ENCODE measurements around the gene FNBP1.
"Not testable (repeated sequence)": the region's sequence is repeated elsewhere in the genome, so short reads cannot be mapped to it uniquely, and the experiment has no call there.

Gene FNBP1

DNA sequence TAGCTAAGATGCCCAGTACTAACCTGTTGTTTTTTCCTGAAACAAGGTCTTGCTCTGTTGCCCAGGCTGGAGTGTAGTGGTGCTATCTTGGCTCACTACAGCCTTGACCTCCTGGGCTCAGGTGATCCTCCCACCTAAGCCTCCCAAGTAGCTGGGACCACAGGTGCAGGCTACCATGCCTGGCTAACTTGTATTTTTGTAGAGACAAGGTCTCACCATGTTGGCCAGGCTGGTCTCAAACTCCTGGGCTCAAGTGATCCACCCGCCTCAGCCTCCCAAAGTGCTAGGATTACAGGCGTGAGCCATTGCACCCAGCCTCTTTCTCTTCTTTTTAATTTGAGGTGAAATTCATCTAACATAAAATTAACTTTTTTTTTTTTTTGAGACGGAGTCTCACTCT, 21.1 kb downstream of the FNBP1 start:
- DNase-seq (ENCODE audit: low read depth) = not testable (repeated sequence)

DNA sequence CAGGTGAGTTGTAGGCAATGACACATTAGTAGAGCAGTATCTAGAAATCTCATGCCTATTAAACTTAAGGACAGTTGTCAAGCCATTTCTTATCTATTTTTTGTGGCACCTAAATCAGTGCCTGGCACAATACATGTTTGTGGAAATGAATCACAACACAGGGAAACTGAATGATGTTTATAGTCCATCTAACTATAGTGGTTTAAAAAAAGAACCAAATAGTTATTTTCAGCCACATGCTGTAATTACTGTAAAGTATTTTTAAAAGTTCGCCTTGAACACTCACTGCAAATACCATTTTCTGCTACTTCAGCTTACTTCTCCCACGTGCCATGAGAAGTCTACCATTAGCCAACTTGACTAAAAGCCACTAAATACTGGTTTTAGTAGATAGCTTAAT, 21.9 kb downstream of the FNBP1 start:
- no peak for DNase-seq (ENCODE audit: low read depth)

- no peak for DNase-seq (ENCODE audit: low read depth)
Measured at GRCh38 chr9:130020618-130021017, 22.4 kb downstream of the FNBP1 start.

DNA sequence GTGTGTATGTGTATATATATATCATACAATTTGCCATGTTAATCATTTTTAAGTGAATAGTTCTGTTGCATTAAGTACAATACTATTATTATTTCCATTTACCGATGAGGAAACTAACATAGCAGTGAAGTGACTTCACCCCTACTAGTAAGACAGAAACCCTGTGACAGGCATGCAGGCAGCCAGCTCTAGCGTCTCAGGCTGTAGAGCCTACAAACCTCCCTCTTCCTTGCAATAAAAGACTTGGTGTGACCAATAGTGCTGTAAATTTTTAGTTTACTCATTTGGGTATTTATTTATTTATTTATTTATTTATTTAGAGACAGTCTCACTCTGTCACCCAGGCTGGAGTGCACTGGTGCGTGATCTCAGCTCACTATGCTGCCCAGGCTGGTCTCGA, 24.7 kb downstream of the FNBP1 start:
- no peak for DNase-seq (ENCODE audit: low read depth)

DNA sequence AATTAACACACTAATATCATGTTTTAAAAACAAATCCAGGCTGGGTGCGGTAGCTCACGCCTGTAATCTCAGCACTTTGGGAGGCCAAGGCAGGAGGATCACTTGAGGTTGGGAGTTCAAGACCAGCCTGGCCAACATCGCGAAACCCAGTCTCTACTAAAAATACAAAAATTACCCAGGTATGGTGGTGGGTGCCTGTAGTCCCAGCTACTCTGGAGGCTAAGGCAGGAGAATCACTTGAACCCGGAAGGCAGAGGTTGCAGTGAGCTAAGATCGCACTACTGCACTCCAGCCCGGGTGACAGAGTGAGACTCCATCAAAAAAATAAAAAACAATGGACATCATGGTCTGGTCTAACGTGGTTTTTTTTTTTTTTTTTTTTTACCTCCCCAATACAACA, 25.5 kb downstream of the FNBP1 start:
- DNase-seq (ENCODE audit: low read depth) = not testable (repeated sequence)

- DNase-seq (ENCODE audit: low read depth) = no peak
Measured at GRCh38 chr9:130017076-130017475, 25.9 kb downstream of the FNBP1 start.

- no peak for DNase-seq (ENCODE audit: low read depth)
Measured at GRCh38 chr9:130015353-130016019, 27.5 kb downstream of the FNBP1 start.

- DNase-seq (ENCODE audit: low read depth) = no peak
Measured at GRCh38 chr9:130013326-130013725, 29.7 kb downstream of the FNBP1 start.

DNA sequence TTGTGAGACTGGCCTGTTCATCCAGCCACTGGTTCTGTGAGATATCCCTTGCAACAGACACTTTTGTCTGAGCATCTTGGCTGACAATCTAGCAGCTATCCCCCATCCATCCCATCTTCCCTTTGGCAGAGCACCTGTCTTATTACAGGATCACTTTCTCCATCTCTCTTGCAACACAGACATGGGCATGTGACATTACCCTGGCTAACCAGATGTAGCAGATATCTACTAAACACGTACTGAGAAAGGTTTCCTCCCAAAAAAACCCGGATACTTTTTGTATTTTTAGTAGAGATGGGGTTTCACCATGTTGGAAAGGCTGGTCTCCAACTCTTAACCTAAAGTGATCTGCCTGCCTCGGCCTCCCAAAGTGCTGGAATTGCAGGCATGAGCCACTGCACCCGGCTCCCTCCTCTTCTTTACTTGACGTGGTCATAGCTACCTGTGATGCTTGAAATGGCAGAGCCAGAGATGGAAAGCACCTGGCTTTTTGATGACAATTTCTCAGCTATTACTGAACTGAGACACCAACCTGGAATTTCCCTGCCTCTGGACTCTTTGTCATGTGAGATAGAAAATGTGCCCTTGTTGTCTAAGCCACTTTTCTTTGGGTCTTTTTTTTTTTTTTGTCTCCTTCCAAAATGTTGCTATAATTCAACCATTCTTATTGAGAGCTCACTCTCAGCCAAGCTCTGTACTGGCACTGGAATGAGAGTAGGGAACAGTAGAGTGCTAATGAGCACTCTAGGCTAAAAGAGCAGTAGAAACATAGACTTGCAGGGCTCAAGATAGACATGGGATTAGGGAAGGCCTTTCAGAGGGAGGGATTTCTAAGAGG, 32.6 kb downstream of the FNBP1 start:
- peak; percentile 68 for DNase-seq (ENCODE audit: low read depth)

DNA sequence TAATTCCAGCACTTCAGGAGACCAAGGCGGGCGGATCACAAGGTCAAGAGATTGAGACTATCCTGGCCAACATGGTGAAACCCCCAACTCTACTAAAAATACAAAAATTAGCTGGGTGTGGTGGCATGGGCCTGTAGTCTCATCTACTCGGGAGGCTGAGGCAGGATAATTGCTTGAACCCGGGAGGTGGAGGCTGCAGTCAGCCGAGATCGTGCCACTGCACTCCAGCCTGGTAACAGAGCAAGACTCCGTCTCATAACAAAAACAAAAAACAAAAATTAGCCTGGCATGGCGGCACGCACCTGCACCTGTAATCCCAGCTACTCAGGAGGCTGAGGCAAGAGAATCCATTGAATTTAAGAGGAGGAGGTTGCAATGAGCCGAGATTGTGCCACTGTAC, 33.4 kb downstream of the FNBP1 start:
- not testable (repeated sequence) for DNase-seq (ENCODE audit: low read depth)

DNA sequence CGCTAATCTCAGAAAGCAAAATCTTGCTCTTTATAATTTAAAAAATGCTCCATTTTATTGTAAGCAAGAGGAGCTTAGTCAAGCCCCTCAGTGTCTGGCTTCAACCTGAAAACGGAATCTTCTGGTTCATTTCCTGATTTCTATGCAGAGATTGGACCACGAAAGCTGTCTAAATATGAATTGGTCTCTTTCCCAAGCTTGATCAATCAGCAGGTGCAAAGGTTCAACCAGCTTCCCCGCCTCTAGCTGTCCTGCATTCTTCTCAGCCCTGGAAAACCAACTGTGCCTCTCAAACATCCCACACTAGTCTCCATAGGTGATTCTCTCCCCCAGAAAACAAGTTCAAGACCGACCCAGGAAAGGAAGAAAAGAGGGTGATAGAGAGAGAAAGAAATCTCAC, 34.5 kb downstream of the FNBP1 start:
- DNase-seq (ENCODE audit: low read depth) = no peak

DNA sequence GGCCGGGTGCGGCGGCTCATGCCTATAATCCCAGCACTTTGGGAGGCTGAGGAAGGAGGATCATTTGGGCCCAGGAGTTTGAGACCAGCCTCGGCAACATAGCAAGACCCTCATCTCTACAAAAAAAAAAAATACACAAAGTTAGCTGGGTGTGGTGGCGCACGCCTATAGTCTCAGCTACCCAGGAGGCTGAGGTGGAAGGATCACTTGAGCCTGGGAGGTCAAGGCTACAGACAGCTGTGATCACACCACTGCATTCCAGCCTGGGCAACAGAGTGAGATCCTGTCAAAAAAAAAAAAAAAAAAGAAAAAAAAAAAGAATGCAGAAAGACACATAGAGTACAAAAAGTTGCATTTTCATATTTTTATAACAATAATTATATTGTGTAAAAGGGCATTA, 36.0 kb downstream of the FNBP1 start:
- DNase-seq (ENCODE audit: low read depth) = not testable (repeated sequence)

GRCh38 chr9:130003943-130004552, 38.9 kb downstream of the FNBP1 start:
- no peak for DNase-seq (ENCODE audit: low read depth)

GRCh38 chr9:130002320-130002719, 40.7 kb downstream of the FNBP1 start:
- DNase-seq (ENCODE audit: low read depth) = no peak

DNA sequence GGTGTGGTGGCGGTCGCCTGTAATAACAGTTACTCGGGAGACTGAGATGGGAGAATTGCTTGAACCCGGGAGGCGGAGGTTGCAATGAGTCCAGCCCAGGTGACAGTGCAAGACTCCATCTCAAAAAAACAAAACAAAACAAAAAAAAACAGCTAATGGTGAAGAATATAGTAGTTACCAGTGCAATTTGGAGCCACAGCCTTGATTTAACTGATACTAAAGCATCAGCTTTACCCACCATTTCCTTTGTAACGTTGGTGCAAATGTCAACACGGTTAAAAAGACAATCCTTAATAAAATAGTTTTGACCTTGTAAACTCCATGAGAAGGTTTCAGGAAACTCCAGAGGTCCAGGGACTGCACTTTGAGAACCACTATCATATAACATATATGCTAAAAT, 41.8 kb downstream of the FNBP1 start:
- DNase-seq (ENCODE audit: low read depth) = no peak

DNA sequence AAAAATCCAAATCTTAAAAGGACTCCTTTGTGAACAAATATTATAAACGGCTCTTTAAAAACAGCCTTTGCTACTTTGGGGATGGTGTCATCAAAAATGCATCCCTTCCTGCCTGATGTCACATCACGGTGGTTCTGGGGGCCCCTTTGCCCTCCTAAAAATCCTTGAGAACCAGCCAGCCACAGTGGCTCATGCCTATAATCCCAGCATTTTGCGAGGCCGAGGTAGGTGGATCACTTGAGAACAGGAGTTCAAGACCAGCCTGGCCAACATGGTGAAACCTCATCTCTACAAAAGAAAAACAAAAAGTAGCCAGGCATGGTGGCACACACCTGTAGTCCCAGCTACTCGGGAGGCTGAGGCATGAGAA, 43.9 kb downstream of the FNBP1 start:
- DNase-seq (ENCODE audit: low read depth) = no peak

DNA sequence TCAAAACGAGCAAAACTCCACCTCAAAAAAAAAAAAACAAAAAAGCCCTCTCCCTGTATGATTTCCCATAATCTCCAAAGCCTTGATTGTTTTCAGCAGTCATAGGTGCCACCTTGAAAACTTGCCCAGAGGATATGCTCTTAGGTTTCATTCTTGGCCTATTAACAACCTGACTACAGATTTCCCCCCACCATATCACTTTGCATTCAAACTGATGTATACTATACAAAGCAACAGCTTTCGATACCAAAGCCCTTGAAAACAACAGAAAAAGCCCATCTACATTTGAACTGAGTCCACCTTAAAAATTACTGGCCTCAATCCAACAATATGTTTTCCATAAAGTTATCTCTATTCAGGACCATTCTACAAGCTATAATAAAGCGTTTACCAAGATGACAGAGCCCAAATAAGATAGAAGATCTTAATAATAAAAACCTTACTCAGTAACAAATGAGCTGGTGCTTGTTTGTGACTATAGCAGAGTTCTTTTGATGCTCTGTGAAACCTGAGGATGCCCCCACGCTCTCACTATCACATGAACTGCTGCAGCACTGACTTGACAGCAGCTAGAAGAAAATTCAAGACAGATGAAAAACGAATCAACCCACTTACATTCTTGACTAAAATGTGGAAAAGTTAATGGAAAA, 44.4 kb downstream of the FNBP1 start:
- DNase-seq (ENCODE audit: low read depth) = no peak

- not testable (repeated sequence) for DNase-seq (ENCODE audit: low read depth)
Measured at GRCh38 chr9:129997706-129998105, 45.3 kb downstream of the FNBP1 start.

GRCh38 chr9:129996161-129996830, 46.7 kb downstream of the FNBP1 start:
- no peak for DNase-seq (ENCODE audit: low read depth)

GRCh38 chr9:129995409-129996160, 47.4 kb downstream of the FNBP1 start:
- no peak for DNase-seq (ENCODE audit: low read depth)

DNA sequence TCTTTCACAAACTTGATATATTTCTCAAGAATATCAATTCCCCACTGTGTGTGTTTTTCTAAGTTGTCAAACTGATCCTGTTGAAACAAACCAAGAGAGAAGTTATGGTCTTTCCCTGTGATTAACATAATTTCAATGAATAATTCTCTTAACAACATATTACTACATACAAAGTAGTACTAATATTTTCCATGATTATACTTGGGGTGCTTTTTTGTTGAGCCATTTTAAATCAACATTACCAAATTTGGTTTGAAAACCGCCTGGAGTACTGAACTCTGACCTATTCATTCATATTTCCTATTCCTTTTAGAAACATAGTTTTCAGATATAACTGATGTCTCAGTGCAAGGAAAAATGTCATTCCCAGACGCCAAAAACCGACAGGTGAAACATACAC, 48.1 kb downstream of the FNBP1 start:
- DNase-seq (ENCODE audit: low read depth) = no peak
